Measurements from ENCODE around the gene SOX18. TPM values are rescaled to one million over a fixed set of nuclear protein-coding genes. Genes with fewer than 3 reads are reported as not detected.
A peak's percentile ranks its signal among the peaks of the same experiment; 100 is the strongest.

The SOX18 gene
- total RNA-seq, 2 experiments from 2014 or later, result 0.13 to 0.21 TPM

DNA sequence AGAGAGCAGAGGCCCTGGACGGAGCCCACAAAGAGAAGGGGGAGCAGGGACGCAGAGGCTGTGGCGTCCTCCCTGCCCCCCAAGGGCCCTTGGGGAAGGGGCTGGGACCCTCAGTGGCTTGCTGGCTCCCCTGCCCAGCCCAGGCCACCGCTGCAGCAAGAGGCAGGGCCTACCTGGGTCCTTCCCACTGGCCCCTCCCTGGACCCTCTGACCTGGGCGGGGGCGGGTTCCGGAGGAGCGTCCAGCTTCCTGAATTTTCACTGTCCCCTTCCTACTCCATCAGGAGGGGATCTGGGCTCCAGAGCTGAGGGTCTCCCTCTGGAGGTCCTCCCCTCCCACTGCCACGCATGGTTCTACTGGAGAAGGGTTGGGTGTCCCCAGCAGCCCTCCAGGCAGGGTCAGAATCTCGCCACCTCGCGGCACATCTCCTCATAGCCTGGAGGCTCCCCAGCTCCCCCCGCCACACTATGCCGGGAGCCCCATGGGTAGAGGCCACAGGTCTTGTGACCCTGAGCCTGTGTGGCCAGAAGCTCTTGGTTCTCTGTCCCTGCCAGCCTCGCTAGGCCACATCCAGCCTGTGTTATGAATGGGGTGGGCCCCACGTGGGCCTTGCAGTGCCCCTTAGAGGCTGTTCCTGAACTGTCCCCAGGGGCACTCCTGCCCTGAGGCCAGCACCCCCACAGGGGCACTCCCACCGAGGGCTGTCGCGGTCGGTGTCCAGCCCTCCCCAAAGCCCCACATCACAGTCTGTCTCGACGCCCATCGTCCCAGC lies 1.0 kb upstream of the SOX18 start:
- no peak for ATAC-seq
- POLR2A ChIA-PET, result interaction anchor here (0.6 kb wide), 1 partner anchor 836 kb away, joined by 3 read pairs; no protein-coding TSS in a partner anchor
- Mint-ChIP-seq H3K4me1 (ENCODE audit: low read depth) (peaks cover 38% of the 10 kb centered on the region), H3K4me3 (no peak overlapping the region), H3K27me3 (ENCODE audit: low read depth) (peaks cover 44% of the 10 kb centered on the region), H3K27ac (no peak overlapping the region), H3K9me3 (ENCODE audit: insufficient read depth) (no peaks in the 10 kb centered on the region), H3K36me3 (ENCODE audit: low read depth) (no peaks in the 10 kb centered on the region)
- no peak for DNase-seq
- CTCF ChIA-PET, result interaction anchor here (7.5 kb wide), 1 partner anchor 11 kb away, joined by 51 read pairs; no protein-coding TSS in a partner anchor

DNA sequence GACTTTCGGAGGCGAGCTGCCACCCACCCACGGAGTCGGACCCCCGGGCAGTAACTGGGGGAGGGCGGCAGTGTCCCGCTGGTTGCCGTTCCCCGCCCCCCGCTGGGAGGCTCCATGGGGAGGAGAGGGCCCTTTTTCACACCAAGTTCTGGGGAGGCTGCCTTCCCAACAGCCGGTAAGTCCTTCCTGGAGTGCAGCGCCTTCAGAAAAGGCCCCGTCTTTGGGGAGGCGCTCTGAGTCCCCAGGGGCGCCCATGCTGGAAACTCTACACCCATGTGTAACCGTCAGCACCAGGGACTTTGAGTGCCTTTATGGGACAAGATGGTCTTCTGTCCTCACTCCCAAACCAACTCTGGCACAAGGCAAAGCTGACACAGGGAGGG lies 430 bp upstream of the SOX18 start:
- ATAC-seq (no peak), DNase-seq (no peak)
- Mint-ChIP-seq H3K36me3 (ENCODE audit: low read depth) (no peaks in the 10 kb centered on the region), H3K27me3 (ENCODE audit: low read depth) (peaks cover 44% of the 10 kb centered on the region), H3K4me1 (ENCODE audit: low read depth) (peaks cover 36% of the 10 kb centered on the region), H3K27ac (no peak overlapping the region), H3K9me3 (ENCODE audit: insufficient read depth) (no peaks in the 10 kb centered on the region), H3K4me3 (peak overlapping the region; percentile 18)
- ChIA-PET POLR2A (no interaction called here), CTCF (interaction anchor here (7.5 kb wide), 1 partner anchor 11 kb away, joined by 51 read pairs; no protein-coding TSS in a partner anchor)

DNA sequence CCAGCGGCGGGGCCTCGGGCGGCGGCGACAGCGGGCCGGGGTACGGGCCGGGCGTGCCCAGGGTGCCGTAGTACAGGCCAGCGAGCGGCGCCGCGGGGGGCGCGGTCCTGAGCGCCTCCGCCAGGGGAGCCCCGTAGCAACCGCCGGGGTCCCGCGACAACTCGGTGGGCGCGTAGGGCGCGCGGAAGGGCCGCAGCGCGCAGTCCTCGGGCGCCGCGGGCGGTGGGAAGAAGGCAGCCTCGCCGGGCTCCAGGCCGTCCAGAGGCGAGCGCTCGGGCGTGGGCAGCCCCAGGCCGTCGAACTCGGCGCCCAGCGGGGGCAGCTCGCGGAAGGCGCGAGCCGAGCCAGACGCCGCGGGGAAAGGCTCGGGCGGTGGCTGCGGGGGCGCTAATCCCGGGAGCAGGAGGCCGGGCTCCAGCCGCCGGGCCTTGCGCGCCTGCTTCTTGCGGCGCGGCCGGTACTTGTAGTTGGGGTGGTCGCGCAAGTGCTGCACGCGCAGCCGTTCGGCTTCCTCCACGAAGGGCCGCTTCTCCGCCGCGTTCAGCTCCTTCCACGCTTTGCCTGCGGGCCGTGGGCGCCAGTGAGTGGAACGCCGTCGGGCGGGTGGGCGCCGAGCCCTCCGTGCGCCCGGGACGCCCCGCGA lies 916 bp downstream of the SOX18 start:
- CTCF ChIA-PET, result interaction anchor here (7.5 kb wide), 1 partner anchor 9 kb away, joined by 51 read pairs; no protein-coding TSS in a partner anchor
- H3K27me3 Mint-ChIP-seq (ENCODE audit: low read depth), result peaks cover 44% of the 10 kb centered on the region
- no peaks in the 10 kb centered on the region for H3K36me3 Mint-ChIP-seq (ENCODE audit: low read depth)
- no peak for ATAC-seq
- no peaks in the 10 kb centered on the region for H3K9me3 Mint-ChIP-seq (ENCODE audit: insufficient read depth)
- H3K27ac Mint-ChIP-seq, result no peak overlapping the region
- no peak overlapping the region for H3K4me3 Mint-ChIP-seq
- peaks cover 31% of the 10 kb centered on the region for H3K4me1 Mint-ChIP-seq (ENCODE audit: low read depth)
- no peak for DNase-seq
- POLR2A ChIA-PET, result no interaction called here

DNA sequence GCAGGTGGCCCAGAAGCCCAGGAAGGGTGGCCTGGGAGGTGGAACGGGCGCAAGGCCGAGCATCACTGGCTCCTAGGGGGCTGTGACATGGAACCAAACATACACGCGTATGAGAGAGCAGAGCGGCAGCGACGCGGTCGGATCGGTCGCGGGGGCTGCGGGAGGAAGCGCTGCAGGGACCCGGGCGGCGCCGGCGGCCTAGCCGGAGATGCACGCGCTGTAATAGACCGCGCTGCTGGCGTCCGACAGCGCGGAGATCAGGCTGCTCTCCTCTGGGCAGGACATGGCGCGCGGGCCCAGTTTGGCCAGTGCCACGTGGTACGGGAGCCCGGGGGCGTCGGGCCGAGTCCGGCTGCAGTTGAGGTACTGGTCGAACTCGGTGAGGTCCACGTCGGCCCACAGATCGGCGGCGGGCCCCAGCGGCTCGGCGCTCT lies 1.5 kb downstream of the SOX18 start:
- H3K27me3 Mint-ChIP-seq (ENCODE audit: low read depth), result peaks cover 40% of the 10 kb centered on the region
- POLR2A ChIA-PET, result interaction anchor here (1.0 kb wide), 1 partner anchor 12 kb away, joined by 4 read pairs; the partner anchor contains the start of gene C20orf204
- peak; percentile 10 for ATAC-seq

DNA sequence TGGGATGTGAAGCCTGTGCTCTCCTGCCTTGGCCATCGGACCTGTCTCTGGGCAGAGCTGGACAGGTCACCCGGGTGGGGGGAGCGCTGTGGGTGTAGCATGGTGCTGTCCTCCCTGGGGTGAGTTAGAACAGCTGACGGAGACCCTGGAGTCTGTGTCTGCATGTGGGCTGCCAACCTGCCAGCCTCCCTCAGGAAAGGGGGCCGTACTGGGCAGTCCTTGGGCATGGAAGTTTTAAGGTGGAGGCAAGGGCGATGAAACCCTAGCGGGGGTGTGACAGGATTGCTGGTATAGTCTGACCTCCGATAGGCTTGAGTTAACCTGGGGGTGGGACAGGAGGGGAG lies 2.4 kb downstream of the SOX18 start:
- DNase-seq (no peak), ATAC-seq (no peak)
- ChIA-PET POLR2A (interaction anchor here (1.0 kb wide), 1 partner anchor 11 kb away, joined by 4 read pairs; the partner anchor contains the start of gene C20orf204), CTCF (interaction anchor here (1.4 kb wide), 1 partner anchor 9 kb away, joined by 4 read pairs; no protein-coding TSS in a partner anchor)
- Mint-ChIP-seq H3K4me1 (ENCODE audit: low read depth) (peaks cover 29% of the 10 kb centered on the region), H3K4me3 (no peak overlapping the region), H3K9me3 (ENCODE audit: insufficient read depth) (no peaks in the 10 kb centered on the region), H3K36me3 (ENCODE audit: low read depth) (no peaks in the 10 kb centered on the region), H3K27me3 (ENCODE audit: low read depth) (peaks cover 40% of the 10 kb centered on the region), H3K27ac (no peak overlapping the region)

More for the DNA sequence above, 1.5 kb downstream of the SOX18 start:
- no peak overlapping the region for H3K4me3 Mint-ChIP-seq
- no peak for DNase-seq
- CTCF ChIA-PET, result interaction anchor here (1.4 to 7.5 kb wide), 2 partner anchors 9 to 10 kb away, joined by 4 to 51 read pairs; no protein-coding TSS in a partner anchor
- no peaks in the 10 kb centered on the region for H3K9me3 Mint-ChIP-seq (ENCODE audit: insufficient read depth)
- H3K36me3 Mint-ChIP-seq (ENCODE audit: low read depth), result no peaks in the 10 kb centered on the region
- H3K4me1 Mint-ChIP-seq (ENCODE audit: low read depth), result peaks cover 27% of the 10 kb centered on the region
- H3K27ac Mint-ChIP-seq, result no peak overlapping the region

DNA sequence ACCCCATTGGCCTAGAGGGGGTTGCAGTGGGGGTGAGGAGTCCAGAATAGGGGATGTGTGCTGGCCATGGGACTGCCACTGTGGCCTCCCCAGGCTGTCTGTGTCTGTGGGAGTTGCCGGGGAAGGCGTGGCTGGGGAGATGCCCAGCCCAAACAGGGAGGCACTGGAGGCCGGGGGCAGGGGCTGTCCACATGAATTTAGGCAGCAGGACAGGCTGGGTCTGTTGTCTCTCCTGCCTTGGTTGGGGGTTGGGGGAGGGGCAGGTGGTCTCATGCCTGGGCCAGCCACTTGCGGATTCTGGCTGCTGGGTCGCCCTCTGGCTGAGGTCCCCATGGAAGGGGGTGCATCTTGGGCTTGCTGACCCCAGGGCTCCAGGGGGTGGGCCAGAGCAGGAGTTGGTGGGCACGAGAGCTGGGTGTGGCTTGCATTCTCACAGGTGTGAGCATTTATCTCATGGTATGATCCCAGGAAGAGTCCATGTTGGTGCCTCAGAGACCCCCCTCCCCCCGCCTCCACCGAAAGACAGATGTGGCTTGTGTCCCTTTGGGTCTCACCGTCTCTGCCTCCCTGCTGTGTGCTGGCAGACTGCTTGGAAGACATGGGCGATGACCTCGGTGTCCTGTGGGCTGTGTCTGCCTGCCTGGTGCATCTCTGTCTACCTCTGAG lies 4.0 kb downstream of the SOX18 start:
- Mint-ChIP-seq H3K27ac (peak overlapping the region; percentile 61), H3K36me3 (ENCODE audit: low read depth) (no peaks in the 10 kb centered on the region), H3K4me3 (no peak overlapping the region), H3K4me1 (ENCODE audit: low read depth) (peaks cover 43% of the 10 kb centered on the region), H3K27me3 (ENCODE audit: low read depth) (peaks cover 30% of the 10 kb centered on the region), H3K9me3 (ENCODE audit: insufficient read depth) (no peaks in the 10 kb centered on the region)
- no peak for DNase-seq
- CTCF ChIA-PET, result interaction anchor here (3.0 kb wide), 1 partner anchor 12 kb away, joined by 8 read pairs; no protein-coding TSS in a partner anchor
- POLR2A ChIA-PET, result no interaction called here
- no peak for ATAC-seq

DNA sequence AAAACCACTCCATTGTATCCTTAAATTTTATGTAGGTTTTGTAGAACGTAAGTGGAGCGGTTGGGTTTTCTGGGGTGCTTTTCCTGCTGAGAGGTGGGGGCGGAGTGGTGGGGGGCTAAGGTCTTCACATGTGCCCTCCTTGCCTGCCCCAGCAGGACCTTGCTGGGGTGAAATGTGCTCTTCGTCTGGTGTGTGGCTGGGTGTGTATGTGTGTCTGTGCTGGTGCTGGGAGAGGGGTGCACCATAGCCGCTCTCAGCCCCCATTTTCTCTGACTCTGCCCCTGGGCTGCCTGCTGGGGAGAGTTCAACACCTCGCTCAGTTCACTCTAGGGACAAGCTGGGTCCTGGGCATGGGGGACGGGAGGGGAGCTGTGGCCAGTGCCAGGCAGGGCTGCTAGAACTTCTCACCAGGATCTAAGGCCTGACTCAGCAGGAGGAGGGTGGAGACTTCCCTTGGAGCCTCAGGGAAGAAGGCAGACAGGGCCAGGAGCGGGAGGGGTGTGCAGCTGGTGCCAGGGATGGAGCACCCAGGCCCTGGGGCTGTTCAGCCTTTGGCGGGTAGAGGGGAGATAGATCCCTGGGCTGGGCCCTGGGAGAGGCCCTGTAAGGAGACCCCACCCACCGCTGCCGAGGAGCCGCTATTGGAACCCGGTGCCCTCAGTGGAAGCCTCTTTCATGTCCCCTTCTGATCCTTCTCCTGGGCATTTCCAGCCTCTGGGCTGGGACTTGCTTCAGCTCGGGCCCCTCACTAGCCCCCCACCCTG lies 4.8 kb downstream of the SOX18 start:
- H3K4me1 Mint-ChIP-seq (ENCODE audit: low read depth), result peaks cover 51% of the 10 kb centered on the region
- no peak overlapping the region for H3K27ac Mint-ChIP-seq
- H3K4me3 Mint-ChIP-seq, result no peak overlapping the region
- no peak for ATAC-seq
- peaks cover 24% of the 10 kb centered on the region for H3K27me3 Mint-ChIP-seq (ENCODE audit: low read depth)
- ChIA-PET CTCF (interaction anchor here (1.0 to 3.0 kb wide), 3 partner anchors 10 to 64 kb away, joined by 3 to 9 read pairs (median 8); partner anchors contain the start of gene PRPF6), POLR2A (interaction anchor here (0.6 kb wide), 1 partner anchor 142 kb away, joined by 3 read pairs; no protein-coding TSS in a partner anchor)
- DNase-seq, result no peak
- no peaks in the 10 kb centered on the region for H3K9me3 Mint-ChIP-seq (ENCODE audit: insufficient read depth)
- H3K36me3 Mint-ChIP-seq (ENCODE audit: low read depth), result no peaks in the 10 kb centered on the region

DNA sequence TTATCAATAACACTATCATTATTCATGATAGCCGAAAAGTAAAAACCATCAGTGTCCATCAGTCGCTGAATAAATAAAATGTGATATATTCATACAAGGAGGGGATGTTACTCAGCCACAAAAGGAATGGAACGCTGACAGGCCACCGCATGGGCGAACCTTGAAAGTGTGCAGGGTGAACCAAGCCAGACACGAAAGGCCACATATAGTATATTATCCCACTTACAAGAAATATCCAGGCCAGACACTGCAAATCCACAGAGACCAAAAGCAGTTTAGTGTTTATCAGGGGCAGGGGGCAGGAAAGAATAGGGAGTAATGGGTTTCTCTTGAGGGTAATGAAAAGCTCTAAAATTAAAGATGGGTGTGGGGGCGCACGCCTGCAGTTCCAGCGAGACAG lies 5.7 kb downstream of the SOX18 start:
- ATAC-seq, result no peak

DNA sequence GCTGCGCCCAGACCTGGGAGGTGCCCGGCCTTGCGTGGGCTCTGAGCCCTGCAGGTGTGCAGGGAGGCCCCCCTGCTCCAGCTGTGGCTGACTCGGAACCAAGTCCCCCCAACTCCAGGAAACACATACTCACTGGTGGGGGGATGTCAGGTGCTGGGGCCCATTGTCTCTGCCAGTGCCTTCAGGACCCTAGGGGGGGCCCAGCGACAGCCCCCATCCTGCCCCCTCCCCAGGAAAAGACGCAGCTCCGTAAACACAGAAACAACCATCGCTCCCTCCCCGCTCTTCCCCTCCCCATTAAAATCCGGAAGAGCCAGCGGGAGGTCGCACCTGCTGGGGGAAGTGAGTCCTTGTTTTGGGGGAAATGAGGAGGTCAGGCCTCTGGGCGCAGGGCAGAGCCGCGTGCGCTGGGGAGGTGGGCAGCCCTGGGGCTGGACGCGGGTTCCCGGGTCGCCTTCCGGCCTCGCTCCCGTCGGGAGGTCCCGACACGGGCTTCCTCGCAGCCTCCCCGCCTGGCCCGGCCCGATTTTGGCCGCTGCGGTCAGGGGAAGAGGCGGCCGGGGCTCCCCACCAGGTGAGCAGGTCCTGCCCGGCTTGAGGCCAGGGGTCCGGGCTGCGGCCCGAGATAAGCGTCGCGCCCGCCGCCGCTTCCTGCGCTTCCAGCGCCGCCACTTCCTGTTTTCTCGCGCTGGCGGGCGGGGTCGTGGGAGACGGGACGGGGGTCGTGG lies 7.2 kb downstream of the SOX18 start:
- ChIA-PET POLR2A (interaction anchor here (1.5 kb wide), 1 partner anchor 12 kb away, joined by 3 read pairs; no protein-coding TSS in a partner anchor), CTCF (interaction anchor here (0.6 to 7.5 kb wide), 4 partner anchors 10 to 1796 kb away, joined by 4 to 197 read pairs (median 43); partner anchors contain the start of genes PRPF6, SAMD10 and SOX18)
- ATAC-seq (no peak), DNase-seq (no peak)
- peak overlapping the region; percentile 61 for H3K4me3 Mint-ChIP-seq
- H3K9me3 Mint-ChIP-seq (ENCODE audit: insufficient read depth), result no peaks in the 10 kb centered on the region
- peaks cover 15% of the 10 kb centered on the region for H3K27me3 Mint-ChIP-seq (ENCODE audit: low read depth)
- H3K36me3 Mint-ChIP-seq (ENCODE audit: low read depth), result no peaks in the 10 kb centered on the region
- H3K27ac Mint-ChIP-seq, result peak overlapping the region; percentile 44
- peaks cover 60% of the 10 kb centered on the region for H3K4me1 Mint-ChIP-seq (ENCODE audit: low read depth)

More for the DNA sequence above, 5.7 kb downstream of the SOX18 start:
- H3K4me1 Mint-ChIP-seq (ENCODE audit: low read depth), result peaks cover 56% of the 10 kb centered on the region
- no peaks in the 10 kb centered on the region for H3K36me3 Mint-ChIP-seq (ENCODE audit: low read depth)
- ChIA-PET POLR2A (interaction anchor here (0.5 kb wide), 1 partner anchor 71 kb away, joined by 3 read pairs; no protein-coding TSS in a partner anchor), CTCF (interaction anchor here (2.1 to 3.0 kb wide), 2 partner anchors 14 to 63 kb away, joined by 8 to 9 read pairs; partner anchors contain the start of gene PRPF6)
- peaks cover 22% of the 10 kb centered on the region for H3K27me3 Mint-ChIP-seq (ENCODE audit: low read depth)
- no peak overlapping the region for H3K4me3 Mint-ChIP-seq
- H3K9me3 Mint-ChIP-seq (ENCODE audit: insufficient read depth), result no peaks in the 10 kb centered on the region
- DNase-seq, result no peak
- no peak overlapping the region for H3K27ac Mint-ChIP-seq

DNA sequence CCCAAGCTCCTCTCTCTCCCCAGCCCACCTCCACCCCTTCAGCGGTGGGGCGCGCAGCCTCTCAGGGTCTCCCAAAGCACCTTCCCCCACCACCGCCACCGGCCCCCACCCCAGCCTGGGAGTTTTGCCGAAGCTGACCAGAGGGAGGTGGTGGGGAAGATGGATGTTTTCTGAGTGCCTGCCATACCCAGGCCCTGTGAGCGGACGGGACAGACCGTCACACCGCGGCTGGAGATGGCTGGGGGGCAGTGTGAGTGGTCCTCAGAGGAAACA lies 7.7 kb downstream of the SOX18 start:
- Mint-ChIP-seq H3K36me3 (ENCODE audit: low read depth) (no peaks in the 10 kb centered on the region), H3K4me3 (peak overlapping the region; percentile 61), H3K27me3 (ENCODE audit: low read depth) (peaks cover 10% of the 10 kb centered on the region), H3K27ac (no peak overlapping the region), H3K9me3 (ENCODE audit: insufficient read depth) (no peaks in the 10 kb centered on the region), H3K4me1 (ENCODE audit: low read depth) (peaks cover 63% of the 10 kb centered on the region)
- POLR2A ChIA-PET, result interaction anchor here (1.5 kb wide), 1 partner anchor 13 kb away, joined by 3 read pairs; no protein-coding TSS in a partner anchor
- CTCF ChIA-PET, result interaction anchor here (0.6 to 7.5 kb wide), 5 partner anchors 10 to 1795 kb away, joined by 4 to 197 read pairs (median 35); partner anchors contain the start of genes PRPF6, SAMD10 and SOX18
- ATAC-seq (no peak), DNase-seq (no peak)

Data from activated CD8-positive, alpha-beta T cell treated with anti-CD3 and anti-CD28 coated beads, Interleukin-2, amount 10 ng/mL, durations not matched to agents 7 days and 5 days (primary cell).